ENCODE data around the gene FAM3A.

FAM3A gene

GRCh38 chrX:154529206-154529612 is 13.2 kb upstream of the FAM3A start:
- TF ChIP-seq CTCF (IDR thresholded peaks at IDR 0.05; ENCODE audit: low read length) (no peak), EZH2 (IDR thresholded peaks at IDR 0.05; ENCODE audit: borderline replicate concordance, low read length) (no peak)

GRCh38 chrX:154526901-154527675 is 11.1 kb upstream of the FAM3A start:
- Histone ChIP-seq H3F3A (ENCODE audit: insufficient read depth, low read length) (no peaks in the 10 kb centered on the region), H3K9ac (ENCODE audit: low read length) (peak overlapping the region; percentile 60), H2AFZ (ENCODE audit: low read length) (no peak overlapping the region), H3K4me3 (ENCODE audit: low read depth, low read length, poor library complexity, severe bottlenecking) (peak overlapping the region; percentile 50), H3K9me2 (ENCODE audit: low read depth, low read length) (no peaks in the 10 kb centered on the region), H3K27ac (ENCODE audit: low read depth, low read length, poor library complexity, severe bottlenecking) (peak overlapping the region; percentile 81), H3K4me2 (ENCODE audit: low read length) (peak overlapping the region; percentile 68), H3K27me3 (ENCODE audit: insufficient read depth, low read length) (no peaks in the 10 kb centered on the region), H4K20me1 (ENCODE audit: insufficient read depth, low read length) (no peaks in the 10 kb centered on the region), H3K4me1 (ENCODE audit: insufficient read depth, low read length, severe bottlenecking) (peaks cover 16% of the 10 kb centered on the region), H3K36me3 (ENCODE audit: insufficient read depth, low read length) (no peaks in the 10 kb centered on the region), H3K79me2 (ENCODE audit: insufficient read depth, low read length) (no peaks in the 10 kb centered on the region), H3K9me3 (ENCODE audit: low read length) (no peaks in the 10 kb centered on the region)
- TF ChIP-seq EZH2 (IDR thresholded peaks at IDR 0.05; ENCODE audit: borderline replicate concordance, low read length) (no peak), CTCF (IDR thresholded peaks at IDR 0.05; ENCODE audit: low read length) (peak; percentile 40; the same call in 1 of the 2 replicates)

More at GRCh38 chrX:154529206-154529612, 13.2 kb upstream of the FAM3A start:
- Histone ChIP-seq H3F3A (ENCODE audit: insufficient read depth, low read length) (no peaks in the 10 kb centered on the region), H3K4me3 (ENCODE audit: low read depth, low read length, poor library complexity, severe bottlenecking) (no peak overlapping the region), H3K9ac (ENCODE audit: low read length) (no peak overlapping the region), H3K27ac (ENCODE audit: low read depth, low read length, poor library complexity, severe bottlenecking) (no peak overlapping the region), H3K36me3 (ENCODE audit: insufficient read depth, low read length) (peaks cover 17% of the 10 kb centered on the region), H3K79me2 (ENCODE audit: insufficient read depth, low read length) (no peaks in the 10 kb centered on the region), H3K4me2 (ENCODE audit: low read length) (no peak overlapping the region), H3K27me3 (ENCODE audit: insufficient read depth, low read length) (no peaks in the 10 kb centered on the region), H3K4me1 (ENCODE audit: insufficient read depth, low read length, severe bottlenecking) (peaks cover 16% of the 10 kb centered on the region), H3K9me3 (ENCODE audit: low read length) (no peaks in the 10 kb centered on the region), H4K20me1 (ENCODE audit: insufficient read depth, low read length) (no peaks in the 10 kb centered on the region), H2AFZ (ENCODE audit: low read length) (no peak overlapping the region), H3K9me2 (ENCODE audit: low read depth, low read length) (no peaks in the 10 kb centered on the region)

- Histone ChIP-seq H3F3A (ENCODE audit: insufficient read depth, low read length) (no peaks in the 10 kb centered on the region), H3K9me3 (ENCODE audit: low read length) (no peaks in the 10 kb centered on the region), H3K36me3 (ENCODE audit: insufficient read depth, low read length) (no peaks in the 10 kb centered on the region), H3K9me2 (ENCODE audit: low read depth, low read length) (no peaks in the 10 kb centered on the region), H3K27me3 (ENCODE audit: insufficient read depth, low read length) (no peaks in the 10 kb centered on the region), H2AFZ (ENCODE audit: low read length) (no peak overlapping the region), H4K20me1 (ENCODE audit: insufficient read depth, low read length) (no peaks in the 10 kb centered on the region), H3K4me1 (ENCODE audit: insufficient read depth, low read length, severe bottlenecking) (peaks cover 16% of the 10 kb centered on the region), H3K9ac (ENCODE audit: low read length) (no peak overlapping the region), H3K4me2 (ENCODE audit: low read length) (no peak overlapping the region), H3K4me3 (ENCODE audit: low read depth, low read length, poor library complexity, severe bottlenecking) (no peak overlapping the region), H3K79me2 (ENCODE audit: insufficient read depth, low read length) (no peaks in the 10 kb centered on the region), H3K27ac (ENCODE audit: low read depth, low read length, poor library complexity, severe bottlenecking) (no peak overlapping the region)
- TF ChIP-seq EZH2 (IDR thresholded peaks at IDR 0.05; ENCODE audit: borderline replicate concordance, low read length), result no peak
- no peak for TF ChIP-seq CTCF (IDR thresholded peaks at IDR 0.05; ENCODE audit: low read length)
These were observed 9.8 kb upstream of the FAM3A start for GRCh38 chrX:154525606-154526490.

Measured in OCI-LY1 (cell line).